ENCODE results near the gene HIBADH.
A peak's percentile ranks its signal among the peaks of the same experiment; 100 is the strongest.
"Not testable (repeated sequence)": the region's sequence is repeated elsewhere in the genome, so short reads cannot be mapped to it uniquely, and the experiment has no call there.

The HIBADH gene

DNA sequence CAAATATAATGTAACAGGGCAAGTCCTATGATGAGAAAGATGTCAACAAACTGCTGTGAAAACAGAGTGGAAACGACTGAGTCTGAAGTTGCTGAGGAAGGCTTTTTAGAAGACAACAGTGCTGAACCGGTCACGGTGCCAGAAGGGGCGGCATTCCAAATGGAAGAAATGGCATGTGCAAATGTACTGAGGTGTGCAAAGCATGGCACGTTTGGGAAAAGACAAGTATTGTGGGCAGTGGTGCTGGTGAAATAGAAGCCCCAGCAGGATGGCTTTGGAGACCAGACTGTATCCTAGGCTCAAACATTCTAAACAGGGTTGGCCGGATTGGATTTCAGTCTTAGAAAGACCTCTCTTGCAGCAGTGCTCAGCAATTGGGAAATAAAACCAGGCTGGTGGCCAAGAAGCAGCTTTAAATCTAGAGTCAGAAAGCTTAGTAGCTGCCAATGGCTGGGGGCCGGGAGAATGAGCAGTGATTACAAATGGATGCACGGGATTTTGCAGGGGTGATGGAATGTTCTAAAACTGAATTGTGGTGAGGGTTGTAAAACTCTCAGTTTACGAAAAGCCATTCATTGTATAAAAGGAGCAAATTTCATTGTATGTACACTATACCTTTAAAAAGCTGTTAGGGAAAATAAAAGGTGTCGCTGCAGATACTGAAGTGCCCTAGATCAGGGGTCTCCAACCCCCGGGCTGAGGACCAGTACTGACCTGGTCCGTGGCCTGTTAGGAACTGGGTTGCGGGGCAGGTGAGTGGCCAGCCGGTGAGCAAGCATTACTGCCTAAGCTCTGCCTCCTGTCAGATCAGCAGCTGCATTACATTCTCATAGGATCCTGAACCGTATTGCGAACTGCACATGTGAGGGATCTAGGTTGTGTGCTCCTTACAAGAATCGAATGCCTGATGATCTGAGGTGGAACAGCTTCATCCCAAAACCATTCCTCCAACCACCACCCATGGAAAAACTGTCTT is 141.6 kb downstream of the HIBADH start:
- Histone ChIP-seq H3K27me3 (ENCODE audit: control insufficient read depth, insufficient read depth, low read length) (peaks cover 12% of the 10 kb centered on the region), H3K36me3 (ENCODE audit: control insufficient read depth, insufficient read depth, low read length) (peaks cover 13% of the 10 kb centered on the region), H3K4me1 (ENCODE audit: control insufficient read depth, insufficient read depth, low read length) (peaks cover 9% of the 10 kb centered on the region), H3K9ac (ENCODE audit: low read depth, low read length) (no peak overlapping the region), H3K9me3 (ENCODE audit: control insufficient read depth, insufficient read depth, low read length) (no peaks in the 10 kb centered on the region), H3K27ac (ENCODE audit: low read depth, low read length) (no peak overlapping the region), H3K4me3 (ENCODE audit: low read depth, low read length) (no peak overlapping the region)

DNA sequence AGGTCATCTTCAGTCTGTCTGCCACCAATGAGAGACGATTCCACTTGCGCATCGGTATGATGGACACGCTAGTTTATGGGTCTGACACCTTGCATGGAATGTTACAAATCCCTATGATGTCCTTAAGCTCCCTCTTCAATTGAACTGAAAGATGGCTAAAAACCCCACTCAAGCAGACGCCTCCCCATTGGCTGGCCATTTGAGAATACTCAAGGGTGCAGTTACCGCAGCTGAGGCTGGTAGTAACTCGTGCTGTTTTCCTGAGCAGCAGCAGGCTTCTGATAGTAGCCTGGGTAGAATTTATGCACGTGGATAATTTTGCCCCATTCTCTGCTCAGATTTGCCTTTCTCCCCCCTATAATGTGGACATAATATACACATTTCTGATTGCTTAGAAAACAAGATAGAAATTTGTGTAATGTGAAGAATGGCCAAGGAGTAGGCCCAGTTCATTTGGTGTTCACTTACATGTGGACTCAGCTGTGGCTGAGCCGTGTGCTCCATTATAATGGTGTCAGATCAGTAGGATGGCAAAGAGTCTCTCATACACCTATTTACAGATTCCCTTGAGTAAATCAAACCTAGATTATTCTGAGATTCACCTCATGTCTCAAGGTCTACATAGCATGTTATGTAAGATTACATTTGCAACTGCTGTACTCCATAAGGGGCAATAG is 142.8 kb downstream of the HIBADH start:
- H3K4me3 ChIP-seq (ENCODE audit: low read depth, low read length), result no peak overlapping the region
- H3K4me1 ChIP-seq (ENCODE audit: control insufficient read depth, insufficient read depth, low read length), result peaks cover 15% of the 10 kb centered on the region
- H3K36me3 ChIP-seq (ENCODE audit: control insufficient read depth, insufficient read depth, low read length), result peaks cover 2% of the 10 kb centered on the region
- no peak overlapping the region for H3K27ac ChIP-seq (ENCODE audit: low read depth, low read length)
- H3K27me3 ChIP-seq (ENCODE audit: control insufficient read depth, insufficient read depth, low read length), result peaks cover 12% of the 10 kb centered on the region
- H3K9me3 ChIP-seq (ENCODE audit: control insufficient read depth, insufficient read depth, low read length), result no peaks in the 10 kb centered on the region
- no peak overlapping the region for H3K9ac ChIP-seq (ENCODE audit: low read depth, low read length)

DNA sequence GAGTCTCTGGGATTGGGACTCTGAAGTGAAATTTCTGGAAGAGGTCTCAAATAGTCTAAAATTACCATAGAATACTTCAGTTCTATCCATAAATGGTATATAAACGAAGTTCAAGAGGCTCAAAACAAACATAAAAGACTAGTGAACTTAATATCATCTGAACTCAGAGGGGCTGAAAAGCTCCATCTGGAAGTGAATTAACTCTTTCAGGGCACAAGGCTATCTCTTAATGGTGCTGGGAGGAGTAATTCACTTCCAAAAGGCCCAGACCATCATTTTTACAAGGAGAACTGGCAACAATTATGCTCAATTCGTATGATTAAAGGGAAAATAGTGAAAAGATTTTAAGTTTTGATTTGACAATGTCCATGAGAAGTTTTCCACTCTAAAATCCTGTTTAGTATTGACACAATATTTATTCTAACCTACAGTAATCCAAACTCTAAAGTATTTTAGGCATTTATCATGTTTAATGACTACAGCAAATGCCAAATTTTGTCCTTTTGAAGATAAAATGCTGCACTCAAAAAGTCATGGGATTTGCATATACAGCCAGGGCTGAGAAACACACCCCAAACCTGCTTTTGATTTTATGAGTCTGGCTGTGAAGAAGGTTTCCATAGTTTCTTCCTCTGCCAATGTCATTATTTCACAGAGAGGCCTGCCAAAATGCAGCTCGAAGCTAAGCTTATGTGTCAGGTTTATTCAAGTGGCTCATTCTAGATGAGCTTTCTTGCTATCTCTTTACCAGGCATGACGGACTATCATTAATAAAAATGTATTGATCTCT is 143.9 kb downstream of the HIBADH start:
- Histone ChIP-seq H3K4me1 (ENCODE audit: control insufficient read depth, insufficient read depth, low read length) (peaks cover 15% of the 10 kb centered on the region), H3K27ac (ENCODE audit: low read depth, low read length) (no peak overlapping the region), H3K9ac (ENCODE audit: low read depth, low read length) (no peak overlapping the region), H3K36me3 (ENCODE audit: control insufficient read depth, insufficient read depth, low read length) (no peaks in the 10 kb centered on the region), H3K27me3 (ENCODE audit: control insufficient read depth, insufficient read depth, low read length) (peaks cover 12% of the 10 kb centered on the region), H3K9me3 (ENCODE audit: control insufficient read depth, insufficient read depth, low read length) (no peaks in the 10 kb centered on the region), H3K4me3 (ENCODE audit: low read depth, low read length) (no peak overlapping the region)

DNA sequence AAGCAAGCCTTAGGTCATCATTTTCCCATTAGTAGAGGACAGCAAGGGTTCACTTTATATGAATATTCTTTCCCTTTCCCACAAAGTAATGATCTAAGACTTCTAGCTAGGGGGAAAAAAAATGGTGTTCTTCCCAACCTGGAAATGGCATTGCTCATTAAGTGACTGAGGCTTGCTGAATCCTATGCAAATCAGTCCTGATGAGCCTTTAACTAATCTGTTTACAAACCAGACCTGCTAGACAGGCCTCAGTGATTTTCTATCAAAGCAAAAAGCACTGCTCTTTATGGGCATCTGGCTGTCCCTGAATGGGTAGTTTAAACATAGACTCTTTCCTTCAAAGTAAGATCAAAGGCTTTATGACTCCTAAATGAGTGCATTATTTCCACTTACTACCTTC is 146.3 kb downstream of the HIBADH start:
- Histone ChIP-seq H3K27ac (ENCODE audit: low read depth, low read length) (peak overlapping the region; percentile 40), H3K27me3 (ENCODE audit: control insufficient read depth, insufficient read depth, low read length) (peaks cover 12% of the 10 kb centered on the region), H3K4me1 (ENCODE audit: control insufficient read depth, insufficient read depth, low read length) (peaks cover 15% of the 10 kb centered on the region), H3K4me3 (ENCODE audit: low read depth, low read length) (peak overlapping the region; percentile 22; the same call in 1 of the 2 replicates), H3K9me3 (ENCODE audit: control insufficient read depth, insufficient read depth, low read length) (no peaks in the 10 kb centered on the region), H3K36me3 (ENCODE audit: control insufficient read depth, insufficient read depth, low read length) (no peaks in the 10 kb centered on the region), H3K9ac (ENCODE audit: low read depth, low read length) (no peak overlapping the region)

DNA sequence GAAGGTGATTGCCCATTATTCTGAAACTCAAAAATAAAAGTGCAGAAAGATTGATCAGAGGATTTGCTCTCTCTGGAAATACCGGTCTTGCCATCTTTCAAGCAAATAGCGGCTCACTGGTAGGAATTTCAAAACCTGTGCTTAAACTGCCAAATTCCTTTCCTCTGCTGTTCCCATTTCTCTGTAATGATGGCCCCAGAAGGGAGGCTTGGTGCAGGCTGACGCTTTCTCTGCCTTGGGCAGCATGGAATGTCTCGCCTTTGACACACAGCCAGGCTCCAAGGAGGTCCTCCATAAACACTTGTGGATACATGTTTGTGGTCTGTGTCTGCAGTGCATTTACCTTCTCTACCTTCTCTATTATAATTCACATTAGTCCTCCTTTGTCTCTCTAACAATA is 146.8 kb downstream of the HIBADH start:
- peak overlapping the region; percentile 22; the same call in 1 of the 2 replicates for H3K4me3 ChIP-seq (ENCODE audit: low read depth, low read length)
- H3K9me3 ChIP-seq (ENCODE audit: control insufficient read depth, insufficient read depth, low read length), result no peaks in the 10 kb centered on the region
- H3K4me1 ChIP-seq (ENCODE audit: control insufficient read depth, insufficient read depth, low read length), result peaks cover 15% of the 10 kb centered on the region
- H3K36me3 ChIP-seq (ENCODE audit: control insufficient read depth, insufficient read depth, low read length), result no peaks in the 10 kb centered on the region
- H3K27ac ChIP-seq (ENCODE audit: low read depth, low read length), result peak overlapping the region; percentile 40
- H3K9ac ChIP-seq (ENCODE audit: low read depth, low read length), result no peak overlapping the region
- peaks cover 12% of the 10 kb centered on the region for H3K27me3 ChIP-seq (ENCODE audit: control insufficient read depth, insufficient read depth, low read length)

DNA sequence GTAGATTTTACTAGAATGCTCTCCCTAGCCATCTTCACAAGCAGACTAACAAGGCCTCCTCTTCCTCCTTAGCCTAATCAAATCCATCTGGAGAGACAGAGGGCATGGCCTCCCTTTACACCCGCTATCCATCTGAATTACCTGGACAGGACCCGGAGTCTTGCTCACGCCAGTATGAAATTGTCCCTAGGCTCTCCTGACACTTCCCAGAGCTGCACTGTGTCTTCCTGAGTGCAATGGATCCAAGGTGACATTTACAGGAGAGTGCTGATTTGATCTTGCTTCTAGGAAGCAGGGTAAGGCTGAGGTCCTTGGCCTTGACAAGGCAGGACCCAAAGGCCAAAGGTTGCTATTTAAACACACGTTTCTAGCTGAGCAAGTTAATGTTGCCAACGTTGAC is 147.8 kb downstream of the HIBADH start:
- H3K27me3 ChIP-seq (ENCODE audit: control insufficient read depth, insufficient read depth, low read length), result peaks cover 12% of the 10 kb centered on the region
- no peak overlapping the region for H3K4me3 ChIP-seq (ENCODE audit: low read depth, low read length)
- H3K9me3 ChIP-seq (ENCODE audit: control insufficient read depth, insufficient read depth, low read length), result no peaks in the 10 kb centered on the region
- no peaks in the 10 kb centered on the region for H3K36me3 ChIP-seq (ENCODE audit: control insufficient read depth, insufficient read depth, low read length)
- no peak overlapping the region for H3K27ac ChIP-seq (ENCODE audit: low read depth, low read length)
- H3K9ac ChIP-seq (ENCODE audit: low read depth, low read length), result no peak overlapping the region
- H3K4me1 ChIP-seq (ENCODE audit: control insufficient read depth, insufficient read depth, low read length), result peaks cover 22% of the 10 kb centered on the region

DNA sequence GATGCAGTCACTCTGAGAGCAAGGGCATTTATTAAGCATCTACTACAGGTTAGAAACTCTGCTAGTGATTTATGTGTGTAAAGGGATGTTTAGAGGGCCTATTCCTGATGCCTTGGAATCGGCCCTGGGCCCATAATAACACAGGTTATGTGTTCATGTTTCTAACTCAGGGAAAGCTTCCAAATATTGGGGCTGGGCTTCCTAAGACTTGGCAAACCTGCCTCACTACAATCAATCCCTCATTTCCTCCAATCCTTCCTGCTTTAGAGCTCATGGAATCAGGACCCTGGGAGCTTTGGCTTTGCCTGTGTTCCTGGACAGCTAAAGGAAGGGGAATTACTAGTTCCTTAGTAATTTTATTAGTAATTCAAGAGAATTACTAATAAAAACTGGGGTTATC is 148.8 kb downstream of the HIBADH start:
- Histone ChIP-seq H3K4me3 (ENCODE audit: low read depth, low read length) (no peak overlapping the region), H3K4me1 (ENCODE audit: control insufficient read depth, insufficient read depth, low read length) (peaks cover 22% of the 10 kb centered on the region), H3K9ac (ENCODE audit: low read depth, low read length) (no peak overlapping the region), H3K9me3 (ENCODE audit: control insufficient read depth, insufficient read depth, low read length) (no peaks in the 10 kb centered on the region), H3K36me3 (ENCODE audit: control insufficient read depth, insufficient read depth, low read length) (no peaks in the 10 kb centered on the region), H3K27me3 (ENCODE audit: control insufficient read depth, insufficient read depth, low read length) (peaks cover 12% of the 10 kb centered on the region), H3K27ac (ENCODE audit: low read depth, low read length) (no peak overlapping the region)

DNA sequence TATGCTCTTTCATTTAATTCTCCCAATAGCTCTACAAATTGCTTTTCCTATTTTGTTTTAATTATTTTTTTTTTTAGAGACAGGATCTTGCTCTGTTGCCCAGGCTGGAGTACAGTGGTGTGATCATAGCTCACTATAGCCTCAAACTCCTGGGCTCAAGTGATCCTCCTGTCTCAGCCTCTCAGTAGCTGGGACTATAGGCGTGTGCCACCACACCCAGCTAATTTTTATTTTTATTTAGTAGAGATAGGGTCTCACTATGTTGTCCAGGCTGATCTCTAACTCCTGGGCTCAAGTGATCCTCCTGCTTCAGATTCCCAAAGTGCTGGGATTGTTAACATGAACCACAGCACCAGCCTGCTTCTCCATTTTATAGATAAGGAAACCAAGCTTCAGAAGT is 151.3 kb downstream of the HIBADH start:
- H3K36me3 ChIP-seq (ENCODE audit: control insufficient read depth, insufficient read depth, low read length); H3K9me3 ChIP-seq (ENCODE audit: control insufficient read depth, insufficient read depth, low read length); H3K4me3 ChIP-seq (ENCODE audit: low read depth, low read length); H3K27me3 ChIP-seq (ENCODE audit: control insufficient read depth, insufficient read depth, low read length); H3K27ac ChIP-seq (ENCODE audit: low read depth, low read length); H3K9ac ChIP-seq (ENCODE audit: low read depth, low read length): not testable (repeated sequence)
- H3K4me1 ChIP-seq (ENCODE audit: control insufficient read depth, insufficient read depth, low read length), result peaks cover 16% of the 10 kb centered on the region

DNA sequence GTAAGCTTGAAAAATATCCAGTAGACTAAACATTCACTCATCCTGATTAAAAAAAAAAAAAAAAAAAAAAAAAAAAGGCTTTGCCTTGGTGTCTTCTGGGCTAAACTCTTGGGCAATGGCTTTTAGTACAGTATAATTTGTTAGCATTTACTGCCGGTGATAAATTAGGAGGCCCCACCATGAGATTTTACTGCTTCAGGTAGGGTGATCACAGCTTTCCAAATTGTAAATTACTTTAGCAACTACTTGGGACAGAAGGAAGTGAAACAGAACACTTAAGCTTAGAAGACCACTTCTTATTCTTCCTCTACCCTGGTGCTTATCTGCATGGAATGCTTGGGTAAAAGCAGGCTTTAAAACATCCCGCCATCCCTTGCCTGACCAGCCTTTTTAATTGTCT is 152.1 kb downstream of the HIBADH start:
- Histone ChIP-seq H3K9me3 (ENCODE audit: control insufficient read depth, insufficient read depth, low read length) (no peaks in the 10 kb centered on the region), H3K36me3 (ENCODE audit: control insufficient read depth, insufficient read depth, low read length) (no peaks in the 10 kb centered on the region), H3K4me3 (ENCODE audit: low read depth, low read length) (no peak overlapping the region), H3K9ac (ENCODE audit: low read depth, low read length) (no peak overlapping the region), H3K27ac (ENCODE audit: low read depth, low read length) (peak overlapping the region; percentile 36), H3K27me3 (ENCODE audit: control insufficient read depth, insufficient read depth, low read length) (no peaks in the 10 kb centered on the region), H3K4me1 (ENCODE audit: control insufficient read depth, insufficient read depth, low read length) (0 out of 2 replicates have a peak, but pooled peaks cover 8% of the 10 kb centered on the region)

DNA sequence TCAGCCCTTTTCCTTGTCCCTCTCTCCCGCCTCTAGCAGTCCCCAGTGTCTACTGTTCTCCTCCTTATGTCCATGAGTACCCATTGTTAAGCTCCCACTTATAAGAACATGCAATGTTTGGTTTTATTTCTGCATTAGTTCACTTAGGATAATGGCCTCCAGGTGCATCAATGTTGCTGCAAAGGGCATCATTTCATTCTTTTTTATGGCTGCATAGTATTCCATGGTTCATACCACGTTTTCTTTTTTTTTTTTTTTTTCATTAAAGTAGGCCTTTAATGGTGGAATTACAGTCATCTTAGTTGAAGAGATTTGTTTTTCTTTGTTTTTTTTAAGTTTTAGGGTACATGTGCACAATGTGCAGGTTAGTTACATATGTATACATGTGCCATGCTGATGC is 160.8 kb downstream of the HIBADH start:
- H3K4me1 ChIP-seq (ENCODE audit: control insufficient read depth, insufficient read depth, low read length); H3K36me3 ChIP-seq (ENCODE audit: control insufficient read depth, insufficient read depth, low read length); H3K9ac ChIP-seq (ENCODE audit: low read depth, low read length); H3K9me3 ChIP-seq (ENCODE audit: control insufficient read depth, insufficient read depth, low read length); H3K27me3 ChIP-seq (ENCODE audit: control insufficient read depth, insufficient read depth, low read length); H3K4me3 ChIP-seq (ENCODE audit: low read depth, low read length); H3K27ac ChIP-seq (ENCODE audit: low read depth, low read length): not testable (repeated sequence)
